Activated CD4-positive, alpha-beta T cell treated with anti-CD3 and anti-CD28 coated beads, Interleukin-2, amount 50 U/mL, for 16 hours (primary cell): ENCODE results near the gene KIF2C.
"Not testable (repeated sequence)": the region's sequence is repeated elsewhere in the genome, so short reads cannot be mapped to it uniquely, and the experiment has no call there.

Experiments used
- DNase-seq: peaks from one replicate; pipeline ENCODE4 v3.0.0-alpha.2; 2020

The KIF2C gene

DNA sequence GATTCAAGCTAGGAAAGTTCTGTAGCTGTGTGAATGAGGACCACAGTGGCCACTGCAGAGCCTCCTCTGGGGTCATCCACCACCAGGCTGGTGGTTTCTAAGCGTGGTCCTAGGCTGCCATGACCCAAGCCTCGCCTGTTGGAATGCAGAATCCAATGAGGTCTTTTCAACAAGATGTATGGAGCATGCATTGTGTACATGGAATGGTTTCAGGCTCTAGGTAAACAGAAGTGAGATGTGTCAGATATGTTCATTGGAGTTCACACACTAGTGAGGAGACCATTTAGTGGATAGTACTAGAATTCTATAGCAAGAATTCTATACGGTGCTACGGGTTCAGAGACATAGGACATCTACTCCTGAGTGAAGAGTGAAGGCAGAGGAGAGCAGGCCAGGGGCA is 19.4 kb upstream of the KIF2C start:
- no peak for DNase-seq

DNA sequence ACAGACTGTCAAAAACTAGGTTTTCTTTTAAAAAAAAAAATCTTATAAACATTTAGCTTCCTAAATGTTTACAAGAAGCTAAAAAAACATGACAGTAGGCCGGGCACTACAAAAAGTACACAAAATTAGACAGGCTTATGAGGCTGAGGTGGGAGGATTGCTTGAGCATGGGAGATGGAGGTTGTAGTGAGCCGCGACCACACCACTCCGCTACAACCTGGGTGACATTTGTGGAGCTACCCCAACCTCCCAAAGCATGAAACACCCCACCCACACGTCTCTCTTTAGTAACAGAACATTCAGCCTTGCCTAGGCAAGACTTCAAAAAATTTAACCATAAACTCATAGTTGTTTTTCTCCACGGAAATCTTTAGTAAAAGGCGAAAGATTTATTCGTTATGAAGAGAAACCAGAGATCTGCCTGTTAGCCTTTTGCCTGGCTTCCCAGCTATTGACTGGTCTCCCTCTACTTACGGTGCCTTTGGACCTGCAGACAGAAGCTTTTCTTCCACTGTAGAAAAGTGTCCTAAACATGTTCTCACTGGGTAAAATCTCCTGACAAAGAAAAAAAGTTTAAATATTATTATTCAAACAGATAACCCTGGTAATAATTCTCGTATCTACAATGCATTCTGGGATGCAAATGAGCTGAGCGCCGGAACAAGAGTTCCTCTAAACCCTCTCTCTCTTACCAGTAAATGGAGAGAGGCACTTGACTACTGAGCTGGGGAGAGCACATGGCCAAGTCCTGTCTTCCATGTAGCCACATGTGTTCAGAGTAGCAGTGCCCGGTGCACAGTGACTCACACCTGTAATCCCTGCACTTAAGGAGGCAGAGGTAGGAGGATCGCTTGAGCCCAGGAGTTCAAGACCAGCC is 17.9 kb upstream of the KIF2C start:
- DNase-seq: peak; percentile 97

DNA sequence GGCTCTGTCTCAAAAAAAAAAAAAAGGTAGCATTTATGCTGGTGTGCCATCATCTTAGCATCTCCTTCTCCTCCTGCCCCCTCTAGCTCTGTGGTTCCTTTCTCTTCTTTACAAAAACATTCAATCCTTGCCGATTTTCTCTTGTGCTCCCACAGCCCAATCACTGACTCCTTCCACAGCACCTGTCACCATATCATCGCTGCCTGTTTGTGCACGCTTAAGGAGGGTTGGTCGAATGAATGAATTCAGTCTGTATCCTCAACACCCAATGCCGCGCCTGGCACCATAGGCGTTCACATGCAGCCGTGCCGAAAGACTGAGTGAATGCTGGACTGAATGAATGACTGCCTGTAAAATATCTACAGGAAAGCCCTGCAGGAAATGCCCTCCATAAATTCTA is 16.6 kb upstream of the KIF2C start:
- peak; percentile 40 for DNase-seq

DNA sequence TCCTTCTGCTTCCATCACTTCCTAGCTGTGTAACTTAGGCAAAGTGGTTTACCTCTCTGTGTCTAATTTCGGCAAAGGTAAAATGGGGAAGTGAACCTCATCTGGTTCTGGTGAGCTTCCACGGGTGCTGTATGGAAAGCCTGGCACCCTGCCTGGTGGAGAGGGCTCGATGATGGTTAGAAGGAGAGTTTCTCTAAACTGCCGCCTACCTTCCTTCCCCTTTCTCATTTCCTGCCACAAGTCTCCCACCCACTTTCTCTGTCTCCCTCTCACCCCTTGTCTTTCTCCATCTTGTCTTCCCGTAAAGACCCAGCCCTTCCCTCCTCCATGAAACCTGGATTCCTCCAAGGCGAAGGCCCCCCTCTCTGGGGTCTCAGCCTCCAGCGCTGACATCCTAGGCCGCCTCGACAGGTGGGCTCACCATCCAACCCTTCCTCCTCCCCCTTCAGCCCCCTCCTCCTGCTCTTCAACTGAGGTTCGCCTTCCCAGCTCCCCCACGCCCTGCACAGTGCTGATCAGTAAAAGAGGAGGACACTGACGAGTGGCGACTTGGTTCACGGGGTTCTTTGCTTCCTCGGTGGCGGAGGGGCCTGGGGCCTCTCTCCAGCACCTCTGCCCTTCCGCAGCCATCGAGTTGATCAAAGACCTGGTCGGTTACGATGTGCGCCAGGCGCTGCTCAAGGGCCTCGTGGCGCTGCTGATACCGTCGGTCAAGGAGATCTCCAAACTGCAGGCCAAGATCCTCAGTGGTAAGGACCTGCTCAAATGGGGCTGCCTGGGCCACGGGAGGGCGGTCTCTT is 15.9 kb upstream of the KIF2C start:
- peak; percentile 47 for DNase-seq

DNA sequence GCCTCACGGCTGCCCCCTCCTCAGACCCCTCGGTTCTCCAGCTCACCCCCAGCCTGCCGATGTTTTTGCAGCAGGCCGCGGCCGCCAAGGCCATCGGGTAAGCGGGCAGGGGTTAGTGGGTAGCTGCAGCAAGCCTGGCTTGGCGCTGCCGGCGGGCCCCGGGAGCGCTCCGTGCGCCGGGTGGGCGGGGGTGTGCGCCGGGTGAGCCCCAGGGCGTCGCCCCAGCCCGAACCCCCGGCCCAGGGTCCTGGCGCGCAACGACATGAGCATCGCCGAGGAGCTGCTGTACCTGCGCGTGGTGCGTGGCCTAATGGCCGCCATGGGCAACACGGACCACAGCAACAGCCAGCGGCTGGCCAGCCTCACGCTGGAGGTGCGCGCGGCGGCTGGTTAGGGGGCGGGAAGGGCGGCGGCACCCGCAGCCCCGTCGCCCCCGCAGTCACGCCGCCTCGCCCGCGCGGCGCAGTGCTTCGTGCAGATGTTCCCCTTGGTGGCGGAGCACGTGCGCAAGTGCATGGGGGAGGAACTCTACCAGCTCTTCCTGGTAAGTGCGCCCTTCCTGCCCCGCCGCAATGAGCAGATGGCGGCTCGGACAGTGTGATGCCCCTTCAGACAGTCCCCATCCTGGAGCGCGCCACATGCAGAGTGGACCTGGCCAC is 15.2 kb upstream of the KIF2C start:
- DNase-seq: no peak

DNA sequence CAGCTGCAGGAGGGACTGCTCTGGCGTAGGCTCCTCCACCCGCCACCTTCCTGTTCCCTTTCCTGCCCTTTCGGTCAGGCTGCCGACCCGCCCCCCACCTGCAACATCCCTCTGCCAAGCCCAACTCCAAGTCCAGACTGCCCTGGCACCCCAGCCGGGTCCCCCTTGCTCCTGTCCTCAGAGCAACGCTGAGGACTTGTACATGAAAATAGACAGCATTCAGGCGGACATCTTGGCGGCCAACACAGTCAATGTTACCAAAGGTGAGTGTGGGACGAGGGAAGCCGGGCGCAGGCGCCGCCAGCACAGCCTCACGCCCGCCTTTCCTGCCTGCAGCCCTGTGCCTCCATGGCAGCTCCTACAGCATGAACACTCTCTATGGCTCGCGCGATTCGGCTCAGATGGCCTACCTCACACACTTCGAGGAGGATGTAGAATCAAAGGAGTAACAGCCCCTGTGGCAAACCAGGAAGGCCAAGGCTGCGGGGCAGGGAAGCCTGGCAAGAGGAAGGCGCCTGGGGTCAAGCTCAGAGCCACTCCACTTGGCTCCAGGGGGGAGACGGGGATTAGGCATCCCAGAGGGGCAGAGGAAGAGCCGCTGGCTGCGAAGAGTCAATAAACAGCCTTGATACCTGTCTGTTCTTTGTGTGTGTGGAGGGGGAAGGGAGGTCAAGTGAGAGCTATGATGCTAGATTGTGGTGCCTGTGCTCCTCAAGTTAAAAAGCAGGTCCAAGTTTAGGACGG is 14.5 kb upstream of the KIF2C start:
- no peak for DNase-seq

DNA sequence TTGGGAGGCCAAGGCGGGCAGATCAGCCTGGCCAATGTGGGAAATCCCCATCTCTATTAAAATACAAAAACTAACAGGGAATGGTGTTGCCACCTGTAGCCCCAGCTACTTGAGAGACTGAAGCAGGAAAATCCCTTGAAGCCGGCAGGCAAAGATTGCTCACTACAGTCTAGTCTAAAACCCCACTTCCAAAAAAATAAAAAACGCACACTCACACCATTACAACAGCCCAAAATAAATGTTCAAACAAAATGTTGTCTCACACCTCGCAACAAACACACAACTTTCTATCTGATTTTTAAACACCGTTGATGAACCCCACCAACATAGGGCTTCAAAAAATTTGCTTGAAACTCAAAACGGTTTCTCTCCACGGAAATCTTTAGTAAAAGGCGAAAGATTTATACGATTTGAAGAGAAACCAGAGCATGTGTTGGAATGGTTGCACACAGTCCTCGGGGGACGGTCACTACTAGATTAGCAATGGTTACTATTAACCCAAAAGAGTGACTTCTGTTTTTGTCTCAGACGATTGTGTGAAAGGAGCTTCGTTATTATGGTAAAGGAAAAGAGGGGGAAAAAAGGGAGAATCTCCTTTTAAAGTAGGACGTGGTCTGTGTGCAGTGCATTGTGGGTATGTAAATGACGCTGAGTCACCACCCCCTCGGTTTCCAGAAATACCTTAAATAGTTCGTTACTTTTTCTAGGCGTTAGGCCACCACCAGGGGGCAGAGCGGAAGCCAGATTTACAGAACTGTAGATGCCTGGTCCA is 8.7 kb upstream of the KIF2C start, which contains the start of gene RNU5D-1:
TSS of gene RNU5D-1 (minus strand) at position 430 of the 772 bp plus-strand sequence.
- peak; percentile 96 for DNase-seq

DNA sequence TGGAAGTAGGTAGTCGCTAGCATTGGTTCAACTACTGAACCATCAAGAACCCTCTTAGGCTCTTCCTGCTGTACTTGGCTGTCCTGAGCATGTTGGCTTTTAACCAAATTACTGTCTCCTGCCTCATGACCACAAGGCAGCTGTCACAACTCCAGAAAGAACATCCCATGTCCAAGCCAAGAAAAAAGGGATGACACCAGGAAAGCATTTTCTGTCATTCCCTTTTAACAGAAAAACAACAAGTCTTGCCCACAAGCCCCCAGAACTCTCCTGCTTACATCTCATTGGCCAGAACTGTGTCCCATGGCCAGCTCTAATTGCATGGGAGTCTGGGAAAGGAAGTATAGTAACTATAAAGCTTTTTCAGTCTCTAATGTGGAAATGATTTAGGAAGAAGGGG is 6.3 kb upstream of the KIF2C start:
- no peak for DNase-seq

DNA sequence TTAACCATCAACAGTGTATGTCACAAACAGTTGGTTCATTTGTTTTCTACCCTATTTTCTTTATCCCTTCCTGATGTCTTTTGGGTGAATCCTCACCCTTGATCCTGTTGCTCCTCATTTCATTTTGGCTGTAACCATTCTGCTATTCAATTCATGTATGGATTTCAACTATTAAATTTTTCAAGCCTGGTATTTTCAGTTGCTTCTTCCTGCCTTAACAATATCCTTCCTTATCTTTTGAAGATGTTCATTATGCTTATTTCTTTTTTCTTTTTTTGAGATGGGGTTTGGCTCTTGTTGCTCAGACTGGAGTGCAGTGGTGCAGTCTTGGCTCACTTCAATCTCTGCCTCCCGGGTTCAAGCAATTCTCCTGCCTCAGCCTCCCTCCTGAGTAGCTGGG is 5.9 kb upstream of the KIF2C start:
- DNase-seq: no peak

DNA sequence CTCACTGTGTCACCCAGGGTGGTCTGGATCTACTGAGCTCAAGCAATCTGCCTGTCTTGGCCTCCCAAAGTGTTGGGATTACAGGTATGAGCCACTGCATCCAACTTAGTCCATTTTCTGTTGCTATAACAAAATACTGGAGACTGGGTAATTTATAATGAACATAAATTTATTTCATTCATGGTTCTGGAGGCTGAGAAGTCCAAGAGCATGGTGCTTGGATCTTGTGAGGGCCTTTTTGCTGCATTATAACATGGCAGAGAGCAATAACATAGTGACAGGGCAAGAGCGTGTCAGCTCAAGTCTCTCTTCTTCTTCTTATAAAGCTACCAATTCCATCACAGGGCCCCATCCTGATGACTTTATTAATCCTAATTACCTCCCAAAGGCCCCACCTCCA is 3.6 kb upstream of the KIF2C start:
- no peak for DNase-seq

DNA sequence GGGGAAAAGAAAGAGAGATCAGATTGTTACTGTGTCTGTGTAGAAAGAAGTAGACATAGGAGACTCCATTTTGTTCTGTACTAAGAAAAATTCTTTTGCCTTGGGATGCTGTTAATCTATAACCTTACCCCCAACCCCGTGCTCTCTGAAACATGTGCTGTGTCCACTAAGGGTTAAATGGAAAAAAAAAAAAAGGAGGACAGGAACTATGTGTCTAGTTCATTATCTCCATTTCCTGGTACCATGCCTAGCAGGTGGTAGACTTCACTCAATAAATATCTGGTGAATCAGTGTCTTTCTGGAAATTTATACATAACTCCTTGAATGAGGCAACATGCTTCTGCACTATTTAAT is 707 bp upstream of the KIF2C start:
- not testable (repeated sequence) for DNase-seq

DNA sequence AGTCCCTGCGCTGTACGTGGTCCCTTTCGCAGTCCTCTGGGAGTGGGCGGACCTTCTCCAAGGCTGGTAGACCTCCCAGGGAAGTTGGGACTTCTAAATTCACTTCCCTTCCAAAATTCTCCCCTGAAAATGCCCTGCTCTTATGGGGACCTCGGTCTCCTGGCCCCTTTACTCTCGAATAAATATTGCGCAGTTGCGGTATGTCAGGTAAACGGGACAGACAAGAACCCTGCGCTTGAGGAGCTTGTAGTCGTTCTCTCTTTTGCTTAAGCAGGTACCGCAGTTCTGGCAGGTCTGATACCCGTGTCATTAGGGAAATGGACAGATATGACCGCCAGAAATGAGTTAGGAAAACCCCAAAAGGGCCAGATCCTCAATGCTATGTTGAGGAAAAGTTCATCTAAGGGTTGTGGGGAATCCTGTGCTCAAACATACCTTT is 561 bp downstream of the KIF2C start:
- DNase-seq: no peak

DNA sequence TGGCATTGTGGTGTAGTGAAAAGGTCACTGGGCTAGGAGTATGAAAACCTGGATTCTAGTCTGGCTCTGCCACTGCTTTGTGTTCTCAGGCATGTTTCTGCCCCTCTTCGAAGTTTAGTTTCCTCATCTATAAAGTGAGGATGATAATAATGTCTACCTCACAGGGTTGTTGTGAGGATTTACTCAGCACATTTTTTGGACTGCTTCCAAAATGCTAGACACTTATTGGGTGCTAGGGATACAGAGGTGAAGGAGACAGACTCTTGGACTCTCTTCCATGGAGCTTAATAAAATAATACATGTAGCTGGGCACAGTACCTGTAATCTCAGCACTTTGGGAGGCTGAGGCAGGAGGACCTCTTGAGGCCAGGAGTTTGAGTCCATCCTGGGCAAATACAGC is 3.6 kb downstream of the KIF2C start:
- DNase-seq: no peak

DNA sequence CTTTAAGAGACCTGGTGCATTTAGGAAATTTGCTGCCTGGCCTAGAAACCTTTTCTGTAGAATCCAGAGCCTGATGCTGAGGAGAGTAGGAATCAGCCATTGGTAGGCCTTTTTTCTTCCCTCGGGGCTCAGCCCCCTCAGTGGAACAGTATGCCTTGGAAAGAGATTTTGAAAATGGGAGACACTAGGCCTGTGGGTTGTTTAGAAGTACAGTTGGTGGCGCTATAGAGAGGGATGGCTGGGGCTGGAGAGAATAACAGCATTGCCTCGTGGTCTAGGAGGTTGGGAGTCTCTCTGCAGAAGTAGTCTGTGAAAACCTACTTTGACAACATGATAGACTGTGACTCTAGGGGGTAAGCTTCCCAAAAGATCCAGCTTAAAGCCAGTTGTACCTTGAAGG is 8.2 kb downstream of the KIF2C start:
- DNase-seq: no peak

DNA sequence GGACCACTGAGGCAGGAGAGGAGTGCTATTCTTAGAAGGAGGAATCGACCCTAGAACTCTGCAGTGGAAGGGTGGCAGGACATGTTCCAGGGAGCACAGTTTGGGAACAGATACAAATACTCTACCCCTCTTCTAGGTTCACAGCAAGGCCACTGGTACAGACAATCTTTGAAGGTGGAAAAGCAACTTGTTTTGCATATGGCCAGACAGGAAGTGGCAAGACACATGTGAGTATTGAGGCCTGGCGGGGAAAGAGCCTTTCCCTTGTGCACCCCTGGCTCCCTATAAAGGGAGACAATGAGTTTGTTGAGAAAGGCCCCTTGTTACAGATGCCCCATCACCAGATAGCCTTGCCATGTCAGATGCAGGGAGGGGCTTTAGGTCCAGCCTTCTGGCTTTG is 17.8 kb downstream of the KIF2C start:
- no peak for DNase-seq

DNA sequence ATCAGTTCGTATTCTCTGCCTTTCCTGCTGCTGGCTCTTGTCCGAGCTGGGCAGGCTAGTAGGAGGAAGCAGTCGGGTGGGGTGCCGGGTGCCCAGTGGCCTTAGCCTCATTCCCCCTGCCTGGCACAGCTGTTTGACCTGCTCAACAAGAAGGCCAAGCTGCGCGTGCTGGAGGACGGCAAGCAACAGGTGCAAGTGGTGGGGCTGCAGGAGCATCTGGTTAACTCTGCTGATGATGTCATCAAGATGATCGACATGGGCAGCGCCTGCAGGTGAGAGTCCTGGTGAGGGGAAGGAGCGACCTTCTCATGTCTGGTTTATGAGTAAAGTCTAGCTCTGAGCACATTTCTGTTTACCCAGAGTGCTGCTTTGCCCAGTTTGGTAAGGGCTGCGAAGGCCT is 19.4 kb downstream of the KIF2C start:
- no peak for DNase-seq

DNA sequence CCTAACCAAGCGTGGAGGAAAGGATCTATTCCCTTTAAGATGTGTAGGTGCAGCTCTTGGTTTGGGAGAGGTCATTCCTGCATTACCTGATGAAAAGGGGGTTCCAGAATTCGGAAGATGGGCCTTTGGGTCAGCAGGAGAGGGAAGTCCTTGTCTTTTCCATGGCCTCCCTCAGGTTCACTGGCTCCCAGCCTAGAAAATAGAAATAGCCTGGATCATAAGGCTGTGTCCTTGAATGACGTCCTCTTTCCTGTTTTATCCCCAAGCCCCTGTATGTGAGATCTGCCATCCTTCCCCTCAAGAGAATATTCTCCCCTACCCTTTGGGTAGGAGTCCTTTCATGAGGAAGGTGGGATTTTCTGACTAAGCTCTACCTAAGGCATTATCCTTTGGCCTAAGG is 21.2 kb downstream of the KIF2C start:
- DNase-seq: no peak

DNA sequence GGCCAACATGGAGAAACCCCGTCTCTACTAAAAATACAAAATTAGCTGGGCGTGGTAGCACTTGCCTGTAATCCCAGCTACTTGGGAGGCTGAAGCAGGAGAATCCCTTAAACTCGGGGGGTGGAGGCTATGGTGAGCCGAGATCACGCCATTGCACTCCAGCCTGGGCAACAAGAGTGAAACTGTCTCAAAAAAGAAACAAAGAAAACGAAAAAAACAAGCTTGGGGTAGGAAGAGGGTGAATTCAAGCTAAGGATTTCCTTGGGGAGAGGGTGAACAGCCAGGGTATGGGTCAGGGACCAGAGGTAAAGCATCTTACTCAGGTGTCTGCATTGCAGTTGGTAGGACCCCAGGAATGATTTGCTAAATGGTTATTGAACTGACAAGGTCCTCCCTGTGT is 26.8 kb downstream of the KIF2C start:
- not testable (repeated sequence) for DNase-seq

DNA sequence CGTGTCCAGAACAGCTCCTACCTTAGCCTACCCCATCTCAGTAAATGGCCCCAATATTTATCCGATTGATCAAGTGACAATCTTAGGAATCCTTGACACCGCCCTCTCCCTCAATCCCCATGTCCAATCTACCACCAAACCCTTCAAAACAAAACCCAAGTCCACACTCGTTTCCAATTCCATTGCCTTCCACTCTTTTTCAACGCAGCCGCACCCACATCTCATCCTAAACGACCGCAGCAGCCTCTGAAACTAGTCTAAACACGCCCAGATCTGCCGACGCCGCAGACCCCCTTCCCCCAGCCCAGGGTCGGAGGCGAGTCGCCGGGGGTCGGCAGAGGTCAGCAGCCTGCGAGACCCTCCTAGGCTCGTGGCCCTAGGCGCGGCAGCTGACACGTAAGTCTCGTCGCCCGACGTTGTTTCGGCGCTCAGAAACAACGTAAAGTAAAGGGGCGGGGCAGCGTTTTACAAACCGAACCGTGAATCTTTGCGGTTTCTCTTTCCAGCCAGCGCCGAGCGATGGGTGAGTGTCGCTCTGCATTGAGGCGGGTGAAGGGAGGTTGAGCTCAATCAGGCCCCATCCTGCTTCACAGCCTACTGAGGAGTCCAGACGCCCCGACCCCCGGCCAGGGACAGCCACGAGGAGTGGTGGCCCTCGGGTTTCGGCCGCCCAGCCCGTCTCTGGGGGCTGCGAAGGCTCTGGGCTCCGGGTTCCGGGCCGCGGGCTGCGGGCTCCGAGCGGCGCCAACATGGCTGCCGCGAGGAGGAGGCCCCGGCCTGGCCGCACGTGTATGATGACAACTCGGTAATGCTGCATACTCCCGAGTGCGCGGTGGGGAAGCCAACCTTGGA is 35.7 kb downstream of the KIF2C start, which contains the start of gene RPS8:
TSS of gene RPS8 (plus strand) at position 463 of the 852 bp plus-strand sequence. CDS start at position 520, 57 bp downstream.
- peak; percentile 94 for DNase-seq

DNA sequence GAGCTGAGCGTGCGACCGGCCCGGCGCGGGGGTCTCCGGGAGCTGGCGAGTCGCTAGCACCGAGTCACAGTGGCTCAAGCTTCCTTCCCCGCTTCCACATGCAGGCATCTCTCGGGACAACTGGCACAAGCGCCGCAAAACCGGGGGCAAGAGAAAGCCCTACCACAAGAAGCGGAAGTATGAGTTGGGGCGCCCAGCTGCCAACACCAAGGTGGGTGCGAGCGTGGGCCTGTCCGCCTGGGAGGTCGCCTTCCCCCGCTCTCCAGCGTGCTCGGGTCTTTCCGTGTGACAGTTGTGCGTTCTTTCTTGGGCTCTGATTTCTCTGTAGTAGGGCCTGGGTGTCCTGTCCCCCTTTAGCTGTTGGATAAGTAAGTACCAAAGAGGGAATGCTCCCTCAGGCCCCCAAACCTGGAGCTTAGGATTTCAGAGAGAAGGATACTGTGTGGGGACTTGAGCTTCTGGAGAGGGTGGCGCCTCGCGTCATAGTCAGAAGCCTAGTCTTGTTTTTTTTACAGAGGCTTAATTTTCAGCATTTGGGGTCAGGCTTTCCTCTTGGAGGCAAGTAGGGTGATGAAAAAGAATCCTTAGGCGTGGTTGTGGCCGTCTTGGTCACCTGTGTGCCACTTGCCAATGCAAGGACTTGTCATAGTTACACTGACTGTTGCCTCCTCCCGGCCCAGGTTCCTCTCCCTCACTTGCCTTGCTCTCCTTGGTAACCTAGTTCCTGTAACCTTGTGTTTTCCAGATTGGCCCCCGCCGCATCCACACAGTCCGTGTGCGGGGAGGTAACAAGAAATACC is 36.5 kb downstream of the KIF2C start:
- DNase-seq: peak; percentile 32
